Testis (tissue), 3 donors: Measurements from ENCODE around the gene MROH2A. TPM values are rescaled to one million over a fixed set of nuclear protein-coding genes. Genes with fewer than 3 reads are reported as not detected.

Source experiments
- DNase-seq: peaks from one replicate; pipeline ENCODE4 v3.0.0-alpha.2; 2019
- H3K27ac ChIP-seq, 2 donors: fragments of 200-600 bp; sonication (generic); one replicate each; pipeline ENCODE4 v1.5.1; 2019
- H3K27me3 ChIP-seq: fragments of 200-600 bp; sonication (generic); one replicate; pipeline ENCODE4 v1.5.1; 2019
- H3K36me3 ChIP-seq: fragments of 200-600 bp; sonication (generic); one replicate; pipeline ENCODE4 v1.5.1; 2017; ENCODE audit warnings: low read depth; ENCODE audit errors: missing control alignments
- H3K4me1 ChIP-seq: fragments of 200-600 bp; sonication (generic); one replicate; pipeline ENCODE4 v1.5.1; 2019
- H3K4me3 ChIP-seq, 2 donors: fragments of 200-600 bp; sonication (generic); one replicate each; pipeline ENCODE4 v1.5.1; 2017 to 2019
- H3K9me3 ChIP-seq: fragments of 200-600 bp; sonication (generic); one replicate; pipeline ENCODE4 v1.5.1; 2017
- POLR2A ChIP-seq: fragments of 450-650 bp; IDR thresholded peaks from one replicate; pipeline ENCODE4 v1.6.1; 2017; ENCODE audit warnings: antibody characterized with exemption, mild to moderate bottlenecking, moderate library complexity
- WGBS, 2 donors: methylation state at CpG; one replicate each; pipeline ENCODE4 v1.1.5; 2018; 5-methylcytosine and 5-hydroxymethylcytosine counted together
- intact Hi-C: fragments of 100-400 bp; cut with DNase I; formaldehyde crosslinking; loops from one replicate; pipeline ENCODE4 v1.15.1; 2023; ENCODE audit warnings: low total_unique reads
- polyA plus RNA-seq: library from polyadenylated mRNA; stranded (reverse); fragments of 350-450 nt; fragmentation: Illumina TruSeq; extraction: RNeasy Lipid Tissue Mini Kit (QIAGEN cat#74804); gene quantifications from one replicate; pipeline ENCODE4 v1.2.3, GENCODE V29; 2014; ENCODE audit warnings: low read depth, low replicate concordance; ENCODE audit not compliant: insufficient read depth
- total RNA-seq, 2 donors: library from RNA; depleted of rRNA; stranded (reverse); fragments of >200 nt; gene quantifications; one replicate each; pipeline ENCODE4 v1.2.3, GENCODE V29; 2016
- TF ChIP-seq, protein P1 (sequence below), 3 experiments: fragments of 450-650 bp in 2 of 3; fragments of 200-600 bp in 1 of 3; sonication (generic) in 1 of 3; IDR thresholded peaks; one replicate each; pipeline ENCODE4 v1.5.1; 2016 to 2019; ENCODE audit warnings: antibody characterized with exemption in 3 of 3, mild to moderate bottlenecking in 2 of 3, moderate library complexity in 1 of 3

Gene MROH2A
- total and polyA plus RNA-seq, 3 donors from 2014 or later: 5.1 to 10.7 (median 5.3) TPM

DNA sequence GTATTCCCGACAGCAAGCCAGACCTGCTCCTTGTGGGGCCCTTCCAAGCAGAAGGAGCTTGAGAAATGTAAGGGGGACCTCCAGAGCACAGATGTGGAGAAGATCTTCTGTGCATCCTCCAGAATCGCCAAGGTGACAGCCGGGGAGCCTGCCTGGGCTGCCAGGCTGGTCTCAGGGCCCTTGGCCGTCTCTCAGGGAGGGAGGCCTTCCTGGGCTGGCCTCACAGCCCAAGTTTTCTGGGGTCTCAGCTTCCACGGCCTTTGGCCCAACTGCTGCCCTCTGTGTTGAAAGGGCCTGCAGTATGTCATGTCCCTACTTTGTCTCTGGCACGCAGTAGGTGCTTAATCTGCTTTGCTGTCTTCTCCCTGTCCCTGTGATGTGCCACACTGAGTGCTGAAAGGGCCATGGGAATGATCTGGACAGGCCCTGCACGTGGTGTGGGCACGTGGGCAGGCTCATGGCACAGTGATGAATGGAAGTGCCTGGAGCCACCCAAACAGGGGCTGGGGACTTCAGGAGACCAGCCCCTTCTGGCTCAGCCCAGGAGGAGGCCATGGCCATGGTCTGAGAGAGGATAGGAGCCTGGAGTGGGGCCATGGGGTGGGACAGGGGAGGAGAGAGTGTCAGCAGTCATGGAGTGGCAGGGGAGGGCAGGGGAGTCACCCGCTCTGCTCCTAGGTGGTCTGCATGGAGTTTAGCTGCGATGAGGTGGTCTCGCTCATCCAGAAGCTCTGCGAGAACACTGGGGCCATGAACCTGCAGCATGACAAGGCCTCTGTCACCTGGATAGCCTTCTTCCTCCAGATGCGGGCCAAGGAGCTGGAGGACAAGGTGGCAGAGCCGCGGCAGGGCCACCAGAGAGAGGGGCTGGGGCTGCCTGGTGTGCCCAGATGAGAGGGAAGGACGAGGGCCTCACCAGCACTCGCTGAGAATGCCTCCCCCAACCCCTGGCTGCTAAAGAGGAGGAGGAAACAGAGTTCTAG, 40.8 kb downstream of the MROH2A start:
- Histone ChIP-seq H3K4me3 (no peak overlapping the region), H3K27me3 (no peaks in the 10 kb centered on the region), H3K27ac (no peak overlapping the region), H3K9me3 (no peaks in the 10 kb centered on the region), H3K4me1 (no peaks in the 10 kb centered on the region), H3K36me3 (no peaks in the 10 kb centered on the region)
- no peak for TF ChIP-seq POLR2A
- TF ChIP-seq, protein P1, sequence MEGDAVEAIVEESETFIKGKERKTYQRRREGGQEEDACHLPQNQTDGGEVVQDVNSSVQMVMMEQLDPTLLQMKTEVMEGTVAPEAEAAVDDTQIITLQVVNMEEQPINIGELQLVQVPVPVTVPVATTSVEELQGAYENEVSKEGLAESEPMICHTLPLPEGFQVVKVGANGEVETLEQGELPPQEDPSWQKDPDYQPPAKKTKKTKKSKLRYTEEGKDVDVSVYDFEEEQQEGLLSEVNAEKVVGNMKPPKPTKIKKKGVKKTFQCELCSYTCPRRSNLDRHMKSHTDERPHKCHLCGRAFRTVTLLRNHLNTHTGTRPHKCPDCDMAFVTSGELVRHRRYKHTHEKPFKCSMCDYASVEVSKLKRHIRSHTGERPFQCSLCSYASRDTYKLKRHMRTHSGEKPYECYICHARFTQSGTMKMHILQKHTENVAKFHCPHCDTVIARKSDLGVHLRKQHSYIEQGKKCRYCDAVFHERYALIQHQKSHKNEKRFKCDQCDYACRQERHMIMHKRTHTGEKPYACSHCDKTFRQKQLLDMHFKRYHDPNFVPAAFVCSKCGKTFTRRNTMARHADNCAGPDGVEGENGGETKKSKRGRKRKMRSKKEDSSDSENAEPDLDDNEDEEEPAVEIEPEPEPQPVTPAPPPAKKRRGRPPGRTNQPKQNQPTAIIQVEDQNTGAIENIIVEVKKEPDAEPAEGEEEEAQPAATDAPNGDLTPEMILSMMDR (IDR thresholded peaks at IDR 0.05): no peak
- DNase-seq: no peak
- 78 to 79% methylated on average over 9 to 17 of the region's 17 CpGs for WGBS, 2 donors
- intact Hi-C loops: no loop called here

DNA sequence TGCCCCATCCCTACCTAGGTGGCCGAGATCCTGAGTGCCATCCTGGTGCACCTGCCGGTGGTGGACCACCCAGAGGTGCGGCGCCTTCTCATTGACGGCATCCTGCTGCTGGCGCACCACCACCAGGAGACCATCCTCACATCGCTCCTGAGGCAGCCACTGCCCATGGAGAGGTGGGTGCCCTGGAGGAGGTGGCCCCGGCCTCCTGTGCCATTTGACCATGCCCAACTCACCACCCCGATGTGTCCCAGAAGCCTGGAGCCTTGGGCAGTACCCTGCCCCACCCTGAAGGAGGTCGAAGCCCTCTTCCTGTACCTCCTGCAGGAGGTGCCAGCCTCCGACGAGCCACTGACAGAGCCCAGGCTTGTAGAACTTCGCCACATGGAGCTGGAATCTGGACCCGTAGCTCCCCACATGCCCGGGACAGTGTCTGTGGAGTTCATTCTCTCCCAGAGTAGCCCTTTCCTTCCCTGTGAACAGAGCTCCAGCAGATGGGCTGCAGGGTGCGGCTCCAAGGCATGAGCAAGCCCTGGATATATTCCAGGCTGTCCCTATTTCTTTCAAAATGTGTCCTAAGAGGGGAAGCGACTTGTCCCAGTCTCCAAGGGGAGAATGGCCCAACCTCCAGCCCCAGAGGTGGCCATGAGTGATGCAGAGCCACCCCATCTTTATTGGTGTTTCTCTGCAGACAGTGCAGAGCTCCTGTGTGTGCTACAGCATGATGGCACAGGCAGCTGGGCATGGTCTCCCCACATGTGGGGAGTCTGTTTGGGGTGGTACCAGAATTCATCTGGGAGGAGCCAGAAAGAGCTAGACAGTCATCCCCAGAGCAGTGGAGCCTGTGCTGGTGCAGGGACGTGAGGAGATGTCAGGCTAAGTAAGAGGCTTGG, 42.0 kb downstream of the MROH2A start:
- DNase-seq: no peak
- no peak for TF ChIP-seq POLR2A
- TF ChIP-seq, protein P1 (IDR thresholded peaks at IDR 0.05): no peak
- no peaks in the 10 kb centered on the region for H3K4me1 ChIP-seq
- H3K36me3 ChIP-seq: no peaks in the 10 kb centered on the region
- no peak overlapping the region for H3K27ac ChIP-seq
- intact Hi-C loops: no loop called here
- H3K4me3 ChIP-seq: no peak overlapping the region
- no peaks in the 10 kb centered on the region for H3K27me3 ChIP-seq
- no peaks in the 10 kb centered on the region for H3K9me3 ChIP-seq
- 75 to 91% methylated on average over 9 to 18 of the region's 18 CpGs for WGBS, 2 donors

GRCh38 chr2:233820774-233821105, 42.6 kb downstream of the MROH2A start:
- WGBS, 2 donors: 67 to 88% methylated on average over 6 of the region's 6 CpGs

GRCh38 chr2:233821196-233821595, 43.1 kb downstream of the MROH2A start:
- WGBS, 2 donors: 81 to 88% methylated on average over 3 of the region's 3 CpGs
- TF ChIP-seq, protein P1 (IDR thresholded peaks at IDR 0.05): no peak
- TF ChIP-seq POLR2A: no peak
- no peaks in the 10 kb centered on the region for H3K9me3 ChIP-seq
- no peaks in the 10 kb centered on the region for H3K36me3 ChIP-seq
- no peak for DNase-seq
- intact Hi-C loops: no loop called here
- H3K4me1 ChIP-seq: no peaks in the 10 kb centered on the region
- H3K27me3 ChIP-seq: no peaks in the 10 kb centered on the region
- no peak overlapping the region for H3K27ac ChIP-seq
- no peak overlapping the region for H3K4me3 ChIP-seq

More at GRCh38 chr2:233820774-233821105, 42.6 kb downstream of the MROH2A start:
- no peaks in the 10 kb centered on the region for H3K9me3 ChIP-seq
- intact Hi-C loops: no loop called here
- no peaks in the 10 kb centered on the region for H3K4me1 ChIP-seq
- no peaks in the 10 kb centered on the region for H3K27me3 ChIP-seq
- no peak overlapping the region for H3K4me3 ChIP-seq
- no peak overlapping the region for H3K27ac ChIP-seq
- no peak for DNase-seq
- no peak for TF ChIP-seq POLR2A
- TF ChIP-seq, protein P1 (IDR thresholded peaks at IDR 0.05): no peak
- H3K36me3 ChIP-seq: no peaks in the 10 kb centered on the region
